Upper lobe of left lung (tissue), 6 donors: Measurements from ENCODE around the gene MAB21L2. TPM values are rescaled to one million over a fixed set of nuclear protein-coding genes. Genes with fewer than 3 reads are reported as not detected.
"Not testable (repeated sequence)": the region's sequence is repeated elsewhere in the genome, so short reads cannot be mapped to it uniquely, and the experiment has no call there.

Experiments used
- ATAC-seq, 2 donors: fragments of 200-7000 bp; cut with Tn5 transposase; one replicate each; pipeline ENCODE4 v1.9.1; 2022; ENCODE audit warnings: mild to moderate bottlenecking in 2 of 2, moderate library complexity in 2 of 2; ENCODE audit not compliant: low FRiP score in 2 of 2
- DNase-seq, 2 donors: peaks; one replicate each; pipeline ENCODE4 v3.0.0-alpha.2; 2019 to 2020
- H3K27ac ChIP-seq, 4 donors: fragments of 200-600 bp; sonication (generic); one replicate each; pipeline ENCODE4 v1.5.1; 2016 to 2019
- H3K27me3 ChIP-seq, 4 donors: fragments of 200-600 bp; sonication (generic); one replicate each; pipeline ENCODE4 v1.5.1; 2017 to 2019
- H3K36me3 ChIP-seq, 4 donors: fragments of 200-600 bp; sonication (generic); one replicate each; pipeline ENCODE4 v1.5.1; 2016 to 2019
- H3K4me1 ChIP-seq, 4 donors: fragments of 200-600 bp; sonication (generic); one replicate each; pipeline ENCODE4 v1.5.1; 2018 to 2019
- H3K4me3 ChIP-seq, 4 donors: fragments of 200-600 bp; sonication (generic); one replicate each; pipeline ENCODE4 v1.5.1; 2017 to 2019; ENCODE audit warnings: mild to moderate bottlenecking in 2 of 4, moderate library complexity in 1 of 4
- H3K9me3 ChIP-seq, 4 donors: fragments of 200-600 bp; sonication (generic); one replicate each; pipeline ENCODE4 v1.5.1; 2018 to 2019
- EP300 ChIP-seq, 4 donors: sonication (generic); formaldehyde crosslinking; IDR thresholded peaks; one replicate each; pipeline ENCODE4 v1.5.1; 2017; ENCODE audit warnings: antibody characterized with exemption in 4 of 4, control low read depth in 2 of 4
- POLR2A ChIP-seq, 4 donors: fragments of 450-650 bp; IDR thresholded peaks; one replicate each; pipeline ENCODE4 v1.5.1; 2016 to 2017; ENCODE audit warnings: antibody characterized with exemption in 4 of 4, mild to moderate bottlenecking in 2 of 4
- POLR2AphosphoS5 ChIP-seq, 2 donors: sonication (generic); formaldehyde crosslinking; IDR thresholded peaks; one replicate each; pipeline ENCODE4 v1.5.1; 2017; ENCODE audit warnings: antibody characterized with exemption in 2 of 2
- WGBS, 2 donors: methylation state at CpG; one replicate each; pipeline ENCODE4 v1.1.5; 2017 to 2018; 5-methylcytosine and 5-hydroxymethylcytosine counted together
- total RNA-seq, 6 donors: library from RNA; depleted of rRNA in 4 of 6; stranded (reverse); fragments of >200 nt in 4 of 6; gene quantifications; one replicate each; pipeline versions ENCODE4 v1.1.0 to v1.2.1, GENCODE V29; 2016 to 2021
- TF ChIP-seq, protein P1 (sequence below), 6 experiments: fragments of 450-650 bp in 4 of 6; fragments of 200-600 bp in 2 of 6; sonication (generic) in 2 of 6; IDR thresholded peaks; one replicate each; pipeline ENCODE4 v1.5.1; 2016 to 2019; ENCODE audit warnings: antibody characterized with exemption in 6 of 6
- donor health status: DM: no; HTN: no; CAD: no; lungs with moderate emphysema.
- donor health status: DM: no; HTN: yes; CAD: no; lungs with severe emphysema.

MAB21L2 gene
- total RNA-seq, 6 donors from 2014 or later, result not detected

- no peak for TF ChIP-seq POLR2AphosphoS5 (IDR thresholded peaks at IDR 0.05)
- TF ChIP-seq EP300 (IDR thresholded peaks at IDR 0.05), result no peak
- TF ChIP-seq, protein P1, sequence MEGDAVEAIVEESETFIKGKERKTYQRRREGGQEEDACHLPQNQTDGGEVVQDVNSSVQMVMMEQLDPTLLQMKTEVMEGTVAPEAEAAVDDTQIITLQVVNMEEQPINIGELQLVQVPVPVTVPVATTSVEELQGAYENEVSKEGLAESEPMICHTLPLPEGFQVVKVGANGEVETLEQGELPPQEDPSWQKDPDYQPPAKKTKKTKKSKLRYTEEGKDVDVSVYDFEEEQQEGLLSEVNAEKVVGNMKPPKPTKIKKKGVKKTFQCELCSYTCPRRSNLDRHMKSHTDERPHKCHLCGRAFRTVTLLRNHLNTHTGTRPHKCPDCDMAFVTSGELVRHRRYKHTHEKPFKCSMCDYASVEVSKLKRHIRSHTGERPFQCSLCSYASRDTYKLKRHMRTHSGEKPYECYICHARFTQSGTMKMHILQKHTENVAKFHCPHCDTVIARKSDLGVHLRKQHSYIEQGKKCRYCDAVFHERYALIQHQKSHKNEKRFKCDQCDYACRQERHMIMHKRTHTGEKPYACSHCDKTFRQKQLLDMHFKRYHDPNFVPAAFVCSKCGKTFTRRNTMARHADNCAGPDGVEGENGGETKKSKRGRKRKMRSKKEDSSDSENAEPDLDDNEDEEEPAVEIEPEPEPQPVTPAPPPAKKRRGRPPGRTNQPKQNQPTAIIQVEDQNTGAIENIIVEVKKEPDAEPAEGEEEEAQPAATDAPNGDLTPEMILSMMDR (IDR thresholded peaks at IDR 0.05), result no peak
- TF ChIP-seq POLR2A (IDR thresholded peaks at IDR 0.05), result no peak
These were observed 41.0 kb upstream of the MAB21L2 start for GRCh38 chr4:150540959-150541360.

DNA sequence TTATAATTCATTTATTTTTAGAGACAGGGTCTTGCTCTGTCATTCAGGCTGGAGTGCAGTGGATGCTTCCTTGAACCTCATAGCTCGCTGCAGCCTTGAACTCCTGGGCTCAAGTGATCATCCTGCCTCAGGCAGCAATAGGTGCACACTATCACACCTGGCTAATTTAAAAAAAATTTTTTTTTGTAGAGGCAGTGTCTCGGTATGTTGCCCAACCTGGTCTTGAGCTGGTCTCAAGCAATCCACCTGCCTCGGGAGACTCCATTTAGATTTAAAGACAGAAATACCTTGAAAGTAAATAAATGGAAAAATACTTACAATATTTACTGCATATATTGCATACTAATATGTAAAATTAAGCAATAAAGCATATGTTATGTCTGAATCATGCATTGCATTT, 40.3 kb upstream of the MAB21L2 start:
- no peaks in the 10 kb centered on the region for H3K36me3 ChIP-seq
- no peaks in the 10 kb centered on the region for H3K9me3 ChIP-seq
- WGBS, 2 donors, result 95 to 96% methylated on average over 3 of the region's 3 CpGs
- H3K4me1 ChIP-seq, result peaks cover 0 to 6% (median 0%) of the 10 kb centered on the region in 4 donors
- no peak for ATAC-seq
- TF ChIP-seq POLR2AphosphoS5 (IDR thresholded peaks at IDR 0.05) (no peak), EP300 (IDR thresholded peaks at IDR 0.05) (no peak)
- no peaks in the 10 kb centered on the region for H3K27me3 ChIP-seq
- no peak for DNase-seq
- H3K4me3 ChIP-seq, result no peak overlapping the region
- no peak overlapping the region for H3K27ac ChIP-seq

More at GRCh38 chr4:150540959-150541360, 41.0 kb upstream of the MAB21L2 start:
- Histone ChIP-seq H3K4me1 (peaks cover 0 to 6% (median 0%) of the 10 kb centered on the region in 4 donors), H3K36me3 (no peaks in the 10 kb centered on the region), H3K27ac (no peak overlapping the region), H3K9me3 (no peaks in the 10 kb centered on the region), H3K4me3 (no peak overlapping the region), H3K27me3 (no peaks in the 10 kb centered on the region)
- no peak for DNase-seq
- ATAC-seq, result no peak
- WGBS, 2 donors, result 80 to 89% methylated on average over 3 of the region's 3 CpGs

DNA sequence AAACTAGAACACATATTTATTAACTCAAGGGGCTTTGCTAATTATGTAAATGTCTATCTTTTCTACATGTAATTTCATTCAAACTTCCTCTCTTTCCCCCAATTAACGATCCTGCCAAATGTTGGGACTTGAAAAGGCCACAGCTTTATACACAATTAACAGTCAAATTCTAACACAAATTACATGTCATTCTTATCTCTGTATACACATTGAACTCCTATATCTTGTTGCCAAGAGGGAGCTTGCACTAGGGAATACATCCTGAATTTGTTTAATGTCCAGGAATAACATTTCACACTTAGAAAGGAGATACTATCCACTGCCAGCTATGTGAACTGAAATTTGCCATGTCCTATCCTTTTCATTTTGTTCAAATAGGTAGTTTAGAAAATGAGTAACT, 38.9 kb upstream of the MAB21L2 start:
- H3K4me3 ChIP-seq, result no peak overlapping the region
- no peaks in the 10 kb centered on the region for H3K9me3 ChIP-seq
- no peak for ATAC-seq
- DNase-seq, result no peak
- no peaks in the 10 kb centered on the region for H3K36me3 ChIP-seq
- H3K27ac ChIP-seq, result no peak overlapping the region
- WGBS, 2 donors, result 35 to 55% methylated on average over 1 of the region's 1 CpG
- peaks cover 0 to 6% (median 0%) of the 10 kb centered on the region in 4 donors for H3K4me1 ChIP-seq
- no peak for TF ChIP-seq POLR2AphosphoS5 (IDR thresholded peaks at IDR 0.05)
- no peaks in the 10 kb centered on the region for H3K27me3 ChIP-seq

- Histone ChIP-seq H3K36me3 (no peaks in the 10 kb centered on the region), H3K27ac (no peak overlapping the region), H3K4me1 (peaks cover 0 to 6% (median 0%) of the 10 kb centered on the region in 4 donors), H3K4me3 (no peak overlapping the region), H3K9me3 (no peaks in the 10 kb centered on the region), H3K27me3 (no peaks in the 10 kb centered on the region)
- TF ChIP-seq, protein P1 (IDR thresholded peaks at IDR 0.05), result no peak
- TF ChIP-seq EP300 (IDR thresholded peaks at IDR 0.05), result no peak
- no peak for TF ChIP-seq POLR2AphosphoS5 (IDR thresholded peaks at IDR 0.05)
- no peak for TF ChIP-seq POLR2A (IDR thresholded peaks at IDR 0.05)
- 96 to 98% methylated on average over 2 of the region's 2 CpGs for WGBS, 2 donors
- no peak for ATAC-seq
- no peak for DNase-seq
These were observed 35.7 kb upstream of the MAB21L2 start for GRCh38 chr4:150546286-150546685.

DNA sequence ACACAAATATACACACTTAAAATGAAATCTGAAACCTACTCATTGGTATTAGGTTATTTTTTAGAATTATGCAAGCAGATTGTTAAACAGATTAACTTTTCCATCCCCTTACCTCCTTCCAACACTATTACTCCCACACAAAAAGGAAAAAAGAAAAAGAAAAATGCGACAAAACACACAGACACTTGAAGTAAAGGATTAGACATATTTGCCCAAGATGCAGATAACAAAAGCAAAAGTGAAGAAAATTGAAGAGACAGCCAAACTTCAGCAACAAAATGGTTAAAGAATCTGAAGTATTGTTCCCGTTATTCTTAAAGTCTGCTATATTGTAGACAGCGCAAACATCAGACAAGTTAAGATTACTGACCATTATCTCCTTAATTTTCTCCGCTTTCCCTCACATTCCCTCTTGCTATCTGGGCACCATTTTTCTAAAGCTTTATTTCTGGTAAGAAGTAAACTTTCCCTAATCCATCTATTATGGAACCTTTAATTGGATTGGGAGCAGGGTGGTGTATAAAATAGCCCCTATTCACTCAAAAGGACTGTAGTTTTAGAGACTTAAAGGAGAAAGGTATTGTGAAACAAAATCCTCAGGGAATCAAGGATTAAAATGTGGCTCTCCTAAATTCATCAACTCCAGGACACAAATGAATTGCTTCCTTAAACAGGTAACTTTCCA, 34.7 kb upstream of the MAB21L2 start:
- Histone ChIP-seq H3K36me3 (no peaks in the 10 kb centered on the region), H3K4me1 (peaks cover 0 to 6% (median 0%) of the 10 kb centered on the region in 4 donors), H3K4me3 (no peak overlapping the region), H3K9me3 (no peaks in the 10 kb centered on the region), H3K27me3 (no peaks in the 10 kb centered on the region), H3K27ac (no peak overlapping the region)
- WGBS, 2 donors, result 87 to 91% methylated on average over 4 of the region's 4 CpGs
- DNase-seq, result no peak
- no peak for ATAC-seq
- TF ChIP-seq EP300 (IDR thresholded peaks at IDR 0.05), result no peak
- TF ChIP-seq, protein P1 (IDR thresholded peaks at IDR 0.05), result no peak
- no peak for TF ChIP-seq POLR2AphosphoS5 (IDR thresholded peaks at IDR 0.05)

GRCh38 chr4:150557811-150558210, 24.1 kb upstream of the MAB21L2 start:
- not testable (repeated sequence) for H3K27me3 ChIP-seq, DNase-seq, ATAC-seq, H3K4me3 ChIP-seq, H3K9me3 ChIP-seq, H3K36me3 ChIP-seq, H3K27ac ChIP-seq, H3K4me1 ChIP-seq
- 94 to 95% methylated on average over 3 of the region's 3 CpGs for WGBS, 2 donors
